Esophagus squamous epithelium (tissue), 4 donors: Measurements from ENCODE around the gene BLMH.

Experiments used
- CTCF ChIP-seq, 6 experiments: fragments of 450-650 bp in 4 of 6; fragments of 200-600 bp in 2 of 6; sonication (generic) in 2 of 6; IDR thresholded peaks; one replicate each; pipeline ENCODE4 v1.5.1; 2016 to 2019; ENCODE audit warnings: antibody characterized with exemption in 6 of 6, mild to moderate bottlenecking in 4 of 6, moderate library complexity in 4 of 6
- POLR2A ChIP-seq, 4 donors: fragments of 450-650 bp; IDR thresholded peaks; one replicate each; pipeline ENCODE4 v1.6.1; 2017; ENCODE audit warnings: antibody characterized with exemption in 4 of 4, mild to moderate bottlenecking in 4 of 4, moderate library complexity in 3 of 4

GRCh38 chr17:30299000-30299399 is 7.3 kb upstream of the BLMH start:
- TF ChIP-seq CTCF (IDR thresholded peaks at IDR 0.05) (peak in 2 of 6 experiments; percentile 23 to 37), POLR2A (IDR thresholded peaks at IDR 0.05) (no peak)
